GM21576 (cell line): Measurements from ENCODE around the gene NPRL2.
"Not testable (repeated sequence)": the region's sequence is repeated elsewhere in the genome, so short reads cannot be mapped to it uniquely, and the experiment has no call there.

ENCODE experiments used
- ATAC-seq: cut with Tn5 transposase; IDR thresholded peaks from one replicate; pipeline ENCODE4 v1.9.1; 2021; ENCODE audit warnings: mild to moderate bottlenecking, moderate library complexity; ENCODE audit not compliant: unreplicated experiment

NPRL2 gene

GRCh38 chr3:50314816-50315215, 35.8 kb downstream of the NPRL2 start:
- ATAC-seq: no peak

- ATAC-seq: no peak
Measured at GRCh38 chr3:50314342-50314741, 36.2 kb downstream of the NPRL2 start.

- not testable (repeated sequence) for ATAC-seq
Measured at GRCh38 chr3:50312041-50312440, 38.5 kb downstream of the NPRL2 start.

- ATAC-seq: no peak
Measured at GRCh38 chr3:50304601-50305000, 46.0 kb downstream of the NPRL2 start.

GRCh38 chr3:50303013-50303815, 47.4 kb downstream of the NPRL2 start, which contains the start of gene HYAL1:
Gene HYAL1, minus strand, starts transcription at chr3:50303574. Its CDS starts 618 bp downstream, at chr3:50302956.
- ATAC-seq: no peak

- ATAC-seq: no peak
Measured at GRCh38 chr3:50302095-50303012, 48.2 kb downstream of the NPRL2 start.

- ATAC-seq: no peak
Measured at GRCh38 chr3:50300681-50301254, 49.8 kb downstream of the NPRL2 start.

GRCh38 chr3:50299929-50300680, 50.5 kb downstream of the NPRL2 start:
- ATAC-seq: no peak

GRCh38 chr3:50299638-50299928, 51.0 kb downstream of the NPRL2 start:
- no peak for ATAC-seq

GRCh38 chr3:50298836-50299637, 51.5 kb downstream of the NPRL2 start, which contains the start of the genes HYAL3 and NAA80:
Gene HYAL3, minus strand, starts transcription at chr3:50299405. Its CDS starts 3,803 bp downstream, at chr3:50295602.
Gene NAA80, minus strand, starts transcription at chr3:50299405. Its CDS starts 1,942 bp downstream, at chr3:50297463.
- ATAC-seq: peak; percentile 81

GRCh38 chr3:50297896-50298725, 52.5 kb downstream of the NPRL2 start:
- ATAC-seq: no peak

GRCh38 chr3:50297384-50297775, 53.2 kb downstream of the NPRL2 start:
- ATAC-seq: no peak
